Measurements from ENCODE around the gene LSM3. TPM values are rescaled to one million over a fixed set of nuclear protein-coding genes. Genes with fewer than 3 reads are reported as not detected.
"Not testable (repeated sequence)": the region's sequence is repeated elsewhere in the genome, so short reads cannot be mapped to it uniquely, and the experiment has no call there.

The LSM3 gene
- polyA plus RNA-seq, 3 donors = 14.5 to 20.0 (median 18.5) TPM

DNA sequence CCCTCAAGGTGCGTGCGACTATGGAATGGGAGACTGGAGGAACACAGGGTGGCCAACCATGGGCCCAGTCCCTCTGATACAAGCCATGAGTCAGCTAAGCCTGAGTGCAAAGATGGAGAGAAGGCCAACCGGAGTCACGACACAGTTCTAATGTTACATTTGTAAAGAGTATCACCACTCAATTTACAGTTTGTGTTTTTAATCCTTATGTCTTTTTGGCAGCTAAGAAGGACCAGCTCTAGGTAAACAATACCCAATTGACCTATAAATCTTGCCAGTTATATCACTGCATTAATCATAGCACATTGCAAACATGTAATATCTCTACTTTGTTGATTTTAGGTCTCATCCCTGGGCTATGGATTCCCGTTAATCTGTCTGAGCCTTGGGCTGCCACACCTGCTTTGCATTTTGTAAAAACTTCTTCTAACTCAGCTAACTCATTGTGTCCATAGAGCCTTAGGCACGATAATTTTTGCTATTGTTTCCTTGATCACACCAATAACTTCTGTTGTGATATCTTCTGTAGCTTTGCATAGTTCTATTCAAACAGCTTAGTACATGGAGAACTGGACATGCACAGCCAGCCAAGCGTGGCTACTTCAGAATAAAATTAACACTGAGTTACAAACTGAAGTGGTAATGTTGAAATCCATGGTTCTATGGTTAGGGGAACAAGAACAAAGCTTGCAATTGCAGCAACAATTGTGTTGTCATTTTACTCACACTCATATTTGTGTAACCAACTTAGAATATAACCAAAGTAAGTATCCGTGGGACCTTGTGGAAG, 50.3 kb downstream of the LSM3 start:
- DNase-seq (ENCODE audit: extremely low read depth in 1 of 11, low read depth in 9 of 11, low spot score in 4 of 11) = no peak

GRCh38 chr3:14229695-14230094, 51.1 kb downstream of the LSM3 start:
- DNase-seq (ENCODE audit: extremely low read depth in 1 of 11, low read depth in 9 of 11, low spot score in 4 of 11) = not testable (repeated sequence)

GRCh38 chr3:14230729-14231128, 52.1 kb downstream of the LSM3 start:
- DNase-seq (ENCODE audit: extremely low read depth in 1 of 11, low read depth in 9 of 11, low spot score in 4 of 11) = no peak

DNA sequence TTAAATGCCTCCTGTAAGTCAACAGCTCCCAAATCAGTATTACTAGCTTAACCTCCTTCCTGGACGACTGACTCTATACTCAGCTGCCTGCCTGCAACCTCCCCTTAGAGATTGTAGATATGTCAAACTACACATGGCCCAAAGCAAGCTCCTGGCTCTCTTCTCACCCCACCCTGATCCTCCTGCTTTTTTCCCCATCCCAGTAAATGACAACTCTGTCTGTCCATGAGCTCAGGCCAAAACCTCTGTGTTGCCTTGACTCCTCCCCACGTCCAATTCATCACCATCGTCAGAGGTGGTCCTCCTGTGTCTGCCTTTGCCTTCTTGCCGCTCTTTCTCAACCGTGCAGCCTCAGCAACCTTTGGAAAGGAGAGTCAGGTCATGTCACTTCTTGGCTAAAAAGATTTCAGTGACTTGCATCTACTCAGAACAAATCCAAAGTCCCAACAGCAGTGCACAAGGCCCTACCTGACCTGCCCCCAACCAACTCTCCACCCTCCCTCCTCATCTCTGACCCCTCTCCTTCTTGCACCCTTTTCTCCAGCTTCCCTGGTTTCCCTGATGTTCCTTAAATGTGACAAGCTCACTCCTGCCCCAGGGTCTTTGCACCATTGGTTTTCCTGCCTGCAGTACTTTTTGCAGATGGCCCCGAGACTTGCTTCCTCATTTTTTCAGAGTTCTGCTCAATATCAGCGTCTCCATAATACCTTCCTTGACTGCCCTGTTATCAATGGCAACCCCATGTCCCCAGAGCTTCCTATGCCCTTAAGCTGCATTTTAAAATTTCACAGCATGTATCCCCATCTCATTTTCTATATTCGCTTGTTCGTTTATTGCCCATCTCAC, 52.8 kb downstream of the LSM3 start:
- no peak for DNase-seq (ENCODE audit: extremely low read depth in 1 of 11, low read depth in 9 of 11, low spot score in 4 of 11)

GRCh38 chr3:14231998-14232501, 53.4 kb downstream of the LSM3 start:
- no peak for DNase-seq (ENCODE audit: extremely low read depth in 1 of 11, low read depth in 9 of 11, low spot score in 4 of 11)

DNA sequence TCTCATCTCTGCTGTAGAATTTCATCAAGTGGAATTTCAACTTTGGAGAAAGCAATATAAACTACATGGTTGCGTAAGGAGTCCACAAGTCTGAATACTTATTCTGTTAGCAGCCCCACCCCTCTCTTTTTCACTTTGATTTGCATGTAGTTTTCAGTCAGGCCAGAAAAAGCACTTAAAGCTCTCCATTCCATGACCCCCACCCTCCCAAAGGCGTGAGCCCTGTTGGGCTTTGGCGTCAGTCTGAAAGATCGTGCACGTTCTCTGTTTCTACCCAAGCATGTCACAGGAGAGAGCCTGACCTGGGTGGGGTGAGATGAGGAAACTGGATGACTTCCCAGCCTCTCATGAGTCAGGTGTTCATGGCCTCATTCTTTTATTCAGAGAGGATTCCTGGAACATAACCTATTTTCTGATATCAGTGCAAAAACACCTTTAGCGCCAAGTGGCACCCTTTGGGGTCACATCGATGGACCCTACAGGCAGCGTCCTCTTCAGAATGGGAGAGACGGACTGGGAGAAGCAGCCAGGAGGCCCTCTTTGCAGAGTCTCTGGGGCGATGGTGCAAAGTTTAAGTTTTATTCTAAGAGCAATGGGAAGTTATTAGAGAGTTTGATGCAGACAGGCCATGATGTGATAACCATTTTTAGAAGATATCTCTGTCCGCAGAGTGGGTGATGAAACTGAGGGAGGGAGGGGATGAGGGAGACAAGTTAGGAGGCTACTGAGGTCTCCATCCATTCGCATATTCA, 55.8 kb downstream of the LSM3 start:
- no peak for DNase-seq (ENCODE audit: extremely low read depth in 1 of 11, low read depth in 9 of 11, low spot score in 4 of 11)

GRCh38 chr3:14235003-14235911, 56.6 kb downstream of the LSM3 start:
- DNase-seq (ENCODE audit: extremely low read depth in 1 of 11, low read depth in 9 of 11, low spot score in 4 of 11) = no peak

DNA sequence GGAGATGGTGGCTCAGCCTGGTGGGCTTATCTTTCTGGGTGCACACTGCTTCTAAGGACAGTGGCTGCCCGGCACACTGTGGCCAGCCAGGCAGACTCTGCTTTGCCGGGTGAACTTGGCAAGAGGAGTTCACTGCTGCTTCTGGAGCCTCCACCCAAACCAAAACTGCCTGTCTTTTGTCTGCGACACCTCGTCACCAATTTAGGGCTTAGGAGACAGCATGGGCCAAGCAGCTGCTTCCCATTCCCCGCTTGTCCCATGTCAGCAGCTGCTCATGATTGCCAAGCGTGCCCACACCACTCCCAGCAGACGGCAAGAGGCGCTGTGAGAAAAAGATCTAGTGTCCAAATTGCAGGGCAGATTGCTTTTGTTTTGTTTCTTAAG, 57.3 kb downstream of the LSM3 start:
- no peak for DNase-seq (ENCODE audit: extremely low read depth in 1 of 11, low read depth in 9 of 11, low spot score in 4 of 11)

GRCh38 chr3:14236902-14237301, 58.3 kb downstream of the LSM3 start:
- DNase-seq (ENCODE audit: extremely low read depth in 1 of 11, low read depth in 9 of 11, low spot score in 4 of 11) = no peak

DNA sequence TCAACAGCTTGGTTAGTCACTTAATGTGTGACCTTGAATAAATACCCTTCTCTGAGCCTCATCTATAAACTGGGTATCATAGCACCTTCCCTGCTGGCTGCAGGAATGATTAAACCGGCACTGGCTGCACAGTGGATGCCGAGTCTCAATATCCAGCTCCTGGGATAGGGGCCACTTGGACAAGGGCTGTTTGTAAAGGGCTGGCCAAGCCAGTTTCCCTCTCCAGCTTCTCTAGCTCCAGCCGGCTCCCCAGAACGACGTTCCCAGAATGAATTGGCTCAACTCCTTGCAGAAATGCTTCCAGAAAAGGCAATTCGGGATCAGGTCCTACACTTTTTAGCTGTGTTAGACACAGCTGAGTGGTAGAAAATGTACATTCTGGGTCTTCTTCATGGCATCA, 58.8 kb downstream of the LSM3 start:
- DNase-seq (ENCODE audit: extremely low read depth in 1 of 11, low read depth in 9 of 11, low spot score in 4 of 11) = no peak

GRCh38 chr3:14238356-14238755, 59.7 kb downstream of the LSM3 start:
- DNase-seq (ENCODE audit: extremely low read depth in 1 of 11, low read depth in 9 of 11, low spot score in 4 of 11) = no peak

GRCh38 chr3:14238930-14239329, 60.3 kb downstream of the LSM3 start:
- no peak for DNase-seq (ENCODE audit: extremely low read depth in 1 of 11, low read depth in 9 of 11, low spot score in 4 of 11)

- DNase-seq (ENCODE audit: extremely low read depth in 1 of 11, low read depth in 9 of 11, low spot score in 4 of 11) = no peak
Observed at GRCh38 chr3:14239940-14240339, 61.3 kb downstream of the LSM3 start.

GRCh38 chr3:14240366-14240765, 61.7 kb downstream of the LSM3 start:
- DNase-seq (ENCODE audit: extremely low read depth in 1 of 11, low read depth in 9 of 11, low spot score in 4 of 11) = no peak

DNA sequence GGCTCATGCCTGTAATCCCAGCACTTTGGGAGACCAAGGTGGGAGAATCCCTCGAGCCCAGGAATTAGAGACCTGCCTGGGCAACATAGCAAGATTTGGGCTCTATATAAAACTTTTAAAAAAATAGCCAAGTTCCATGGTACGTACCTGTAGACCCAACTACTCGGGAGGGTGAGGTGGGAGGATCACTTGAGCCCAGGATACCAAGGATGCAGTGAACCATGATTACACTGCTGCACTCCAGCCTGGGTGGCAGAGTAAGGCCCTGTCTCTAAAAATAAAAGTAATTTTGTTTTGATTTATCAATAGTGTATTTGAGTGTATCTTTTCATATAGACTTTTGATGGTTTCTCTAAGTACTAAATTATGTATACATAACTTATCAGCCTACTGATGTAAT, 63.1 kb downstream of the LSM3 start:
- DNase-seq (ENCODE audit: extremely low read depth in 1 of 11, low read depth in 9 of 11, low spot score in 4 of 11) = no peak

GRCh38 chr3:14242490-14243311, 64.1 kb downstream of the LSM3 start:
- DNase-seq (ENCODE audit: extremely low read depth in 1 of 11, low read depth in 9 of 11, low spot score in 4 of 11) = no peak

GRCh38 chr3:14243782-14244181, 65.2 kb downstream of the LSM3 start:
- DNase-seq (ENCODE audit: extremely low read depth in 1 of 11, low read depth in 9 of 11, low spot score in 4 of 11) = no peak
